ENCODE results near the gene PTPRN2.

The PTPRN2 gene

DNA sequence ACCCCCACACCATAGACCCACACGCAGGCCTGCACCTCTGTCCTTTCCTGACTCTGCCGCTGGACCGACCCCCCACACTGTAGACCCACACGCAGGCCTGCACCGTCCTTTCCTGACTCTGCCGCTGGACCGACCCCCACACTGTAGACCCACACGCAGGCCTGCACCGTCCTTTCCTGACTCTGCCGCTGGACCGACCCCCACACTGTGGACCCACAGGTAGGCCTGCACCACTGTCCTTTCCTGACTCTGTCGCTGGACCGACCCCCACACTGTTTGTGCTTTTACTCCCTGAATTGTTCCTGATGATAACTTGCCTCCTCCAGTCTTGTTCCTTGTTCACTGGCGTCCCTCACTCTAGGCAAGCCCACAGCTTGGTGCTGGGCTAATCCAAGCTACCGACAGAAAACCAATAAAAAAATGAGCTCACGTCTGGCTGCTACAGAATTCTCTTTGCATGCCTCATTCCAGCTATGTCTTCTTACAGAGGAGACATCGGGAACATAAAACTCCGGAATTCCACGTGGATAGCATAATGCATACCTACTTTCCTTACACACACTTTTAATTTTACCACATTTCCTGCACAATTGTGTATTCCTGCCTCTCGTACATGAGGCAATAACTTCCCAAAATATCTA lies 494.3 kb downstream of the PTPRN2 start:
- DNase-seq (ENCODE audit: low read depth) = no peak

DNA sequence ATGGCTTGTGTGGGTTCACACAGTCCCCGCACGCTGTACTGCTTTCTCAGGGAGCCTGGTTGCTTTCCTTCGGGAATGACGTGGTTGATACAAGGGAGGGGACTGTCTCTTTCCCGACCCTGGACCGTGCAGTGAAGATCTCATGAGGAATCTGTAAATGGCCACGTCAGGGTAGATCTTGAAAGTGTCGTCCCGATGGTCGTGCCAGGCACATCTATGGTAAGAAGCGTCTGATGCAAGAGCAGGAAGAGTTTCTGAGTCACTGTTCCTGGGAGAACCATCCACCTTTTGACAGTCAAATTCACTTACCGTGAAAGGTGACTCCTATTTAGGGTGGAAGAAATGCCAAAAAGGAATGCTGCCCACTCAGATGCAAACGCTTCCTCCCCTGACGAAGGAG lies 500.4 kb downstream of the PTPRN2 start:
- DNase-seq (ENCODE audit: low read depth) = no peak

DNA sequence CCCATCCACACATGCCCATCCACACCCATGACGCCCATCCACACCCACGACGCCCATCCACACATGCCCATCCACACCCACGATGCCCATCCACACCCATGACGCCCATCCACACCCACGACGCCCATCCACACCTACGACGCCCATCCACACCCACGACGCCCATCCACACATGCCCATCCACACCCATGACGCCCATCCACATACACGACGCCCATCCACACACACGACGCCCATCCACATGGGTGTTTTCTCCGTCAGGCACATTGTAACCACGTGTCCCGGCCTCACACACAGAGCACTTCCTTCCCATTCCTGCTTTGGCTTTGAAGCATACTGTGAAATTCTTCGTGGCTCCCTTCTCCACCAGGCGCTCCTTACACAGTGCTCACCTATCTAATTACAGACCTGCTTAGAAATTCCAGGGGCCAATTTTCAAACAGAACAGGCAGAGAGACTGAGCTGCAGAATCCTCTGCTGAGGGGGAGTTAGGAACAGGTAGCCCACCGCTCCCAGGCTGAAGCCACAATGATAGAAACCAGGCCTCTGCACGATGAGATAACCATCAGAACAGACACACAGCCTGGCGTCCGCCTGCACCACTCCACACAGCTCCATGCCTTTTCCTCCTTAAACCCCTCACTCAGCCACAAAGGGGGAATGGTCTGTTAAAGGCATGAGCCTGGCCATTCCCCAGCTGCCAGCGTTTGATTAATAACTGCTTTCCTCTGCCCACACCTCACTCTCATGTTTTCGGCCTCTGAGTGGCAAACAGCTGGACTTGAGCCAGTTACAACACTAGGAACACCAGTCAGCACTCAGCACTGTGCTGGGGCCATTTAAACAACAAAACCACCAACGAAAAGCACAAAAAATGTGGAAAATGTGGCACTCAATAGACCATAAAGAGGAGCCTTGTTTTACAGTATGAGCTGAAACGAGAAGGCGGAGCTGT lies 501.6 kb downstream of the PTPRN2 start:
- no peak for DNase-seq (ENCODE audit: low read depth)

DNA sequence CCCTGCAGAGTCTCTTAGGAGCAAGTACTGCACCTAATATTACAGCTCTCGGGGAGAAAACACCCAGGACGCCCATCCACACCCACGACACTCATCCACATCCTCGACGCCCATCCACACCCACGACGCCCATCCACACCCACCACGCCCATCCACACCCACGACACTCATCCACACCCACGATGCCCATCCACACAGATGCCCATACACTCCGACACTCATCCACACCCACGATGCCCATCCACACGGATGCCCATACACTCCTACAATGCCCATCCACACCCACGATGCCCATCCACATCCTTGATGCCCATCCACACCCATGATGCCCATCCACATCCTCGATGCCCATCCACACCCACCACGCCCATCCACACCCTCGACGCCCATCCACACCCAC lies 503.1 kb downstream of the PTPRN2 start:
- DNase-seq (ENCODE audit: low read depth) = no peak

DNA sequence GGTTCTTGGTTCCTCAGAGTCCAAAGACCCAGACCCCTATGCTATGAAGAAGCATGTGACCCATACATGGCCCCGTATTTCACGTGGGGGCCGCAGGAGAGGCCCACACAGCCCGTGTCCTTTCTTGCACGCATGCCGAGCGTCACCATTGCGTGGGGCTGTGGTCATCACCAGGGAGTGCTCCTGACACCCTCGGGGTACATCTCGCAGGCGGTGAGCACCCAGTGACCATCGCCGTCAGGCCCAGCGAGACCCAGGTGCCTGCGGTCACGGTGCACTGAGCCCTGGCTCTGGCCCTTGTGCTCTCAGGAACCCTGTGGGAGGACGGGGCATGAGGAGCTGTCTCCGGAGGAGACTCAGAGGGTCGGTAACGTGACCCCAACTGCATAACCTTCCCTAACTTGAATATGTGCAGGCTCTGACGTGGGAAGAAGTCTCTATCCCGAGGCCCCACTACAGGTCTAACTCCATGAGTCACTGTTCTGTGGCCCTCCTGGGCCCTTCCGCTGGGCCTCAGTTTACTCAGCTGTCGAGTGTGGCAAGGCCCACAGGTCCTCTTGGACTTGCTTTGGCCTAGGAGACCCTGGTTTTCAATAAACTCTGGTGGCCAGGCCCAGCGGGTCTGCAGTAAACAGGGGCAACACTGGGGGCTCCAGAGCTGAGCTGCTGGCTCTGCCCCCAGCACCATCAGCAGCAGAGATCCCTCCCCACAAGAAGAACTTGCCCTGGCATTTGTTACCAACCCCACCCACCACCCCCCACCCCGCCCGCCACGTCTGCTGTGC lies 503.9 kb downstream of the PTPRN2 start:
- DNase-seq (ENCODE audit: low read depth) = no peak

DNA sequence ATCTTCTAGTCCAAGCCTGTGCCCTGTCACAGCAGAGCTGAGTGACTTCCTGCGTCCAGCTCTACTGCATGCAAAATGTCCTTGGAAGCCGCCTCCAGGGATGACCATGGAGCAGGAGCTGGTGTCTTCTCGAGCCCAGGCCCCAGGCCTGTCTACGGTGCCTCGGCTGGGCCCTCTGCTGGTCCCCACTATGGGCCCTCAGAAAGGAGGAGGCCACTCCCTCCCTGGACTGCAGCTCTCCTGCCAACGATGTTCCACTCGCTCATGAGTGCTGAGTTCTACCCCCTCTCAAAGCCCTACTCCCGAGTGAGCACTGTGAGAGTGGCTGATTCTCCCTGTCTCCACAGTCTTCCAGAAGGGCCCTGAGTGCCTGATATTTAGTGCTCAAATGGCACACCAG lies 504.9 kb downstream of the PTPRN2 start:
- no peak for DNase-seq (ENCODE audit: low read depth)

DNA sequence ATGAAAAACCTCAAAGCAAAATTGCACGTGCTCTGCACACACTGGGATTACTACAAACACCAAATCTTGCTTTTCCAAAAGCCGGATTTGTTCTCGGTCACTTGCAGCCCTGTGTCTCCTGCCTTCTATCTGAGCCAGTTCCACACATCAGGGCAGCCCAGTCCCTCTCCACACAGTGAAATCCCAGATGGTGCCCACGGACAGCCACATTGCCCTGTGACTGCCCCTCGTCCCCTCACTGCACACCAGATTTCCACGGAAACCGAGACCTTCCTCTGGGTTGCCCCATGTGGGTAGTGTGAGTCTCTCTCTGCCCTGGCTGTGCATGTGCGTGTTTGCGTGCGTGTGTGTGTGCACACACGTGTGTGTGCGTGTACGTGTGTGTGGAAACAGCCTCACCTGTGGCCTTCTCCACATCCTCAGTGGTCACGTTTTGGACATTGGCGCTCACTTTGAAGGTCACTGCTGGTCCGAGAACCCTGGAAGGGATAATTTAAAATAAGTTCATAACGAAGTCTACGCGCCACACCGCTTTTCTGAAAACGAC lies 506.7 kb downstream of the PTPRN2 start:
- no peak for DNase-seq (ENCODE audit: low read depth)

DNA sequence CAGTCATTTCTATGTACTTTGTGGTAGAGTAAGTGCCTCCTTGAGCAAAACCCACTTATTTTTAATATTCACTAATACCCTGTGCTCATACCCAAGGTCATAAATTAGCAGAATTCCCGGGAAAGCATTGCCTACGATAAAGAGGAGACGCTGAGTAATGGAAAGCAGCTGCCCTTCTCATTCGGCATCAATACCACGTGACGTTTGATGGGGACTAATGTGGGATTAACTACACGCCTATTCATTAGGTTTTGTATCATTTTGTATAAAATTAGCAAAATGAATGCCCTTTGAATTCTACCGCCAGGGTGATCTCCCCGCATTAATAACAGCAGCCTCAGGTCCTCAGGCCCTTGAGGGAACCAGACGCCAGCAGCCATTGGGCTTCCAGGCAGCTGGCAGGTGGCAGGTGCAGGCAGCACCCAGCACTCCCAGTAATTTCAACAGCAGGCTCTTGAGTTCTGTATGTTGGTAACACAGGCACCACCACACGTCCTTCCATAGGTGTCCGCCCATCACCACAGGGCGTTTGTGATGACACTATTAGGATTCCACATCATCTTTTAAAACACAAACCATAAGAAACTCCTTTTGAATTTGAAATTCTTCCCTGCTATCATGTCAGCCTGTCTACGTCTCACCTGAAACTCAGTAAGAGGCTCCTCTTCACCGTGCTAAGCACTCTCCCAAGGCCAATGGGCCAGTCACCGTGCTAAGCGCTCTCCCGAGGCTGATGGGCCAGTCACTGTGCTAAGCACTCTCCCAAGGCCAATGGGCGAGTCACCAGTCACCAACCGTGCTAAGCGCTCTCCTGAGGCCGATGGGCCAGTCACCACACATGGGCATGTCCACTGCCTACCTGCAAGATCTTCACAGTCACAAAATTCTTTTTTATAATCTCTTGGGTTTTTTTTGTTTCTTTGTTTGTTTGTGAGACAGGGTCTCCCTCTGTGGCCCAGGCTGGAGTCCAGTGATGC lies 509.4 kb downstream of the PTPRN2 start:
- DNase-seq (ENCODE audit: low read depth) = no peak

DNA sequence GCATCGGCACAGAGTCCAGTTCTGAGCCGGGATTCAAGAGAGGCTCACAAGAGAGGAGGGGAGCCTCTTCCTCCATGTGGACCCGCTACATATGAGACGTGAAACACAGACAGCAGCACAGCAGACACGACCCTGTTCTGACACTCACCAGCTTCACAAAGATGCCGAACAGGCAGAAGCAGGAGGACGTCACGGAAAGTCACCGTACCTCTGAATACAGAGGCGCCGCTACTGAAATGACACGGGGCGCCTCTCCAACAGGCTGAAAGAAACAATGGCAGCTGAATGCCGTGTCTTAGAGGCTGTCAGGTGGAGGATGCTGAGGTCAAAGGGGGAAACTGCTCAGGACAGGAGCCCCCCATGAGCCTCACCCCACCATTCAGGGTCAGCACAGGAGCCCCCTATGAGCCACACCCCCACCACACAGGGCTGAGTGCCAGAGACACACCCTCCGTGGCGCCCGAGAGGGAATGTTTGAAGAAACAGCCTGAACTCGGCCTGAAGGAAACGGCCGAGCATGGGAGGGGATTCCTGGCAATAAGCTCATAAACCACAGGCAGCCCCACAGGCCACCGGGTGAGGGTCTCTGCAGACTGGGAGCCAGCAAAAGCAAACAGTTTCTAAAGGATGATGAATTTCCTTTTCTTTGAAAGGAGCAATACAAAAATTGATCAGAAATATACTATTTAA lies 510.3 kb downstream of the PTPRN2 start:
- no peak for DNase-seq (ENCODE audit: low read depth)

DNA sequence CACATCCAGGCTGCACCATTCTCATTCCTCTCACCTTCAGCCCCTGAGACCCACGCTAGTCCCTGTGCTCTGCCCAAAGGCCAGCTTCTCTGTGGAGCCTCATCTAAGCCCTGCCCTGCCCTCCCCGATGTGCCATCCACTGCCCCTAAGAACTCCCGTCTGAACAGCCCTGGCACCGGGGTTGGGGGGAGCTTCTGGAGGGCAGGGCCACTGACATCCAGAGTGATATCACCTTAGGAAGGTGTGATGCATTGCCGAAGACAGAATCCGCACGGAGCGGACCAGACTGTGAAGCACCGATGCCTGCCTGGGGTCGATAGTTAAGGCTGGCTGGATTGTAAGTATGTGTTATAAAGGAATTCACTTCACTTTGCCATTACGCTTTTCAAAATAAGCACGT lies 511.0 kb downstream of the PTPRN2 start:
- no peak for DNase-seq (ENCODE audit: low read depth)

DNA sequence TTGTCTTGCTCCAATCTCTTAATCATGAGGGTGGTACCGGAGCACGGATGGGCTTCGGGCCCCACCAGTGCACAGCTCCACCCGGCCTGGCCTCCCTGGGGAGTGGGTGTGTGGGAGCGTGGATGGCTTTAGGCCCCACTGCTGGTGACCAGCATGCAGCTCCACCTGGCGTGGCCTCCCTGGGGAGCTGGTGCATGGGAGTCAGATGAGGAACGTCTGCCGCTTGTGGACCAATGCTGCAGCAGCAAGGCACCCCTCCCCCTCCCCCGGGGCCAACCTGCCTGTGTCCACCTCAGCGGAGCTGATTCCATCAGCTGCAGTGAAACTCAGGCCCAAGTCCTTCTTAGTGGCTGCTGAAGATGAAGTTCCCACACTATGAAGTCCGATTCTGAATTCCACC lies 511.4 kb downstream of the PTPRN2 start:
- no peak for DNase-seq (ENCODE audit: low read depth)

DNA sequence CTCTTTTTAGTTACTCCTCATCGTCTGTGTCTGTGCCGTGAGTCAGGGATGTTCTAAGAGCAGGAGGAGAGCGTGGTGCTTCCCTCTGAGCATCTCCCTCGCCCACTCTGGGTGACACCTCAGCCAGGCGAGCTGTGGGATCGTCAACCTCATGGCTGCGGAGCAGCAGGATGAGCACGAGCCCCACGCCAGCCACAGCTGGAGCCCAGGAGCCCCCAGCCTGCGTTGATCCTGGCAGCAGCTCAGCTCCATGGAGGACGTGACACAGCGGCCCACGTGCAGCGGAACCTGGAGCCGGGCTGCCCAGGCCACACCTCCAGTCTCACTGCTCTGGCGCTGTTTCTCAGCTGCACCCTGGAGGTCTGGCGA lies 512.0 kb downstream of the PTPRN2 start:
- no peak for DNase-seq (ENCODE audit: low read depth)

DNA sequence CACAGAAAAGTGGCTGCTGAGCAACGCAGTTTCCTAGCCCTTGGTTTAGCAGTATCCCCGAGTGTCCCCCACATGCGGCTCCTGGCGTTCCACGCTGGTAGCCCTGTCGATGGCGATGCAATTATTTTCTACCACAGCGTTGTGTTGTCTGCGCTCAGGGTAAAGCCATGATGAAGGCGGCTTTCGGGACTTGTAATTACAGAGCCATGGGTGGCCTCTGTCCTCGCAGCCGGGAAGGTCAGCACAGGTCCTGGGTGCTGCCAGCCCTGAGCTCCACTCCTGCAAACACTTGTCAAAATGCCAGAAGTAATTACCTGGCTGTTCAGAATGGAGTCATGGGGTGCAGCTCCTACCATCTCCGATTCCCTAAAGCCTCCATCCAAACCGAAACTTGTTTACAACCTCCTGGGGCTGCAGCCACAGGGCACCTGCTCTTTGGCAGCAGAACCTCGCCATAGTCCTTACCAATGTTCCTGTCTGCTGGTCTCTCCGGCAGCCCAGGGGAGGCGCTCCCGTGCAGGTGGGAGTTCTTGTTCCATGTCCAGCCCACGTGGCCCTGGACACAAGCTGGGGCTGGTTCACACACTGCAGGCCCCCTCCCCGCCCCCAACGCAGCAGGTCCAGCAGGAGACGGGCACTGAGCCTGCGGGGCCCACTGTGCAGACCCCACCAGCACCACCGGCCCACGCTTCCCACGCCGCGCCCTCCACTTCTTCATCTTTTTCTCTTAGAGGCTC lies 512.6 kb downstream of the PTPRN2 start:
- no peak for DNase-seq (ENCODE audit: low read depth)

DNA sequence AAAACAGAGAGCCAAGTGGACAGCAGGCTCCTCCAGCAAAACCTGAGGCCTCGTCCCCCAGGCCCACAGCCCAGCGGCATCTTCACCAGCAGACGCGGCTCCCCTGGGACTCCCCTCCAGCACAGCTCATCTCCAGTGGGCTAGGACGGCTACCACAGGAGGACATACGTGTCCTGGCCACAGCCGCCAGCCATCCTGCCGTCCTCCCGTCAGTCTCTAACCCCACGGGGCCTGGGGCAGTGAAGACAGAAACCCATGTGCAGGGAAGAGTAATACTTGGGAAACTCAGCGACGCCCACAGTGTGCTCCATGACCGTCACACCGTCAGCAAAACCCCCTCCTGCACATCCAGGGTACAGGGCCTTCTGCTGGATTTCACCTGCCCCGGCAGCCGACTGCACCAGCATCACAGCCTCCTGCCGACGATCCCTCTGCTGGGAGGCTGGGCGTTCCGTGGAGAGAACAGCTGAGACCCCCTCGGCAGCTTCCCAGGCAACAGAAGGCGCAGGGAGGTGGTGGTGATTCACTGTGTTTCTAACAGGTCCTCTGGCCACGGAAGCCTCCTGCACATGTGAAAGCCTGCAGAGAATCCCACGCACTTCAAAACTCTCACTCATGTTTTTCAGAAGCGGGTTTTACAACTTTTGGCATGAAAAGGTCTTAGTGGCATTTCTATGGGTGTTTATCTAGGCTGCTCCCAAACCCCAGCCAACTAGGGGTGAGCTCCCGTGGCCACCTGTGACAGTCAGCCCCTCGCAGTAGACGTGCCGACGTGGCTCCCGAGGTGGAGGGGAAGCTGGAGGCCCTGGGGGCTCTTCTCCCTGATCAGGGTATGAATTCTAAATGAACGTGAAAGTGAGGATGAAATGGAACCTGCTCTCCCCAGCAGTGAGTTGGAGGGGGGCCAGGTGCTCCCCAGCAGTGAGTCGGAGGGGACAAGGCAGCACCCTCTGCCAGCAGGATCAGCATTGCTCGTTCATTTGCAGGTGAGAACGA lies 513.5 kb downstream of the PTPRN2 start:
- DNase-seq (ENCODE audit: low read depth) = no peak

DNA sequence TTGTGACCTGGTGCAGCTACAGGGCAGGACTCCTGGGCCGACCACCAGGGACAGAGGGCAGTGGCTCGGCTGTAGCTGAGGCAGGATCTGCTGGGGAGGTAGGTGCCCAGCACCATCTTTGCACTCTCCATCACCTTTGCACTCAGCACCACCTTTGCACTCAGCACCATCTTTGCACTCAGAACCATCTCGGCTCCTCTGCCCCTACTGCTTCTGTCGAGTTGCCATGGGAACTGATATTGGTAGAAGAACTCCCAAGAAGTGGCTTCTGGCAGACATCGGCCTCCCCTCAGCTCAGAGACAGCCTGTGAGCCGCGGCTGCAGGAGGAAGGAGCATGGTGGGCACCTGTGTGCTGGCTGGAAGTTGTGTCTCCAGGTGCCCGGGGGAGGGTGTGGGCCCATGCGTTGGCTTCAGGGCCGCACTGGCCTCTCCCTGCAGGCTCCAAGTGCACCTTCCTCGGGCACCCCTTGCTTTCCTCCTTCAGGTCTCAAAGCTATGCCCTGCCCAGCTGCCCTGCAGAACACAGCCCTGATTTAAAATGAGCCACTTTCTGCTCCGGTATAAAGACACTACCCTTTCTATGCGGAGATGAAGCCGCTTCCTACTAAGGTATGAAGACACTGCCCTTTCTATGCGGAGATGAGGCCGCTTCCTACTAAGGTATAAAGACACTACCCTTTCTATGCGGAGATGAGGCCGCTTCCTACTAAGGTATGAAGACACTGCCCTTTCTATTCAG lies 514.5 kb downstream of the PTPRN2 start:
- no peak for DNase-seq (ENCODE audit: low read depth)

DNA sequence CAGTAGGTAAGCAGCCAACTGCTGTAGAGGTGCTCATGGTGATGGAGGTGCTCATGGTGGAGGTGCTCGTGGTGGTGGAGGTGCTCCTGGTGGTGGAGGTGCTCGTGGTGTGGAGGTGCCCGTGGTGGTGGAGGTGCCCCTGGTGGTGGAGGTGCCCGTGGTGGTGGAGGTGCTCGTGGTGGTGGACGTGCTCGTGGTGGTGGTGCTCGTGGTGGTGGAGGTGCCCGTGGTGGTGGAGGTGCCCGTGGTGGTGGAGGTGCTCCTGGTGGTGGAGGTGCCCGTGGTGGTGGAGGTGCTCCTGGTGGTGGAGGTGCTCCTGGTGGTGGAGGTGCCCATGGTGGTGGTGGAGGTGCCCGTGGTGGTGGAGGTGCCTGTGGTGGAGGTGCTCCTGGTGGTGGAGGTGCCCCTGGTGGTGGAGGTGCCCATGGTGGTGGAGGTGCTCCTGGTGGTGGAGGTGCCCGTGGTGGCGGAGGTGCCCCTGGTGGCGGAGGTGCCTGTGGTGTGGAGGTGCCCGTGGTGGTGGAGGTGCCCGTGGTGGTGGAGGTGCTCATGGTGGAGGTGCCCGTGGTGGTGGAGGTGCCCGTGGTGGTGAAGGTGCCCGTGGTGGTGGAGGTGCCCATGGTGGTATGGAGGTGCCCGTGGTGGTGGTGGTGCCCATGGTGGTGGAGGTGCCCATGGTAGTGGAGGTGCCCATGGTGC lies 517.3 kb downstream of the PTPRN2 start:
- no peak for DNase-seq (ENCODE audit: low read depth)

DNA sequence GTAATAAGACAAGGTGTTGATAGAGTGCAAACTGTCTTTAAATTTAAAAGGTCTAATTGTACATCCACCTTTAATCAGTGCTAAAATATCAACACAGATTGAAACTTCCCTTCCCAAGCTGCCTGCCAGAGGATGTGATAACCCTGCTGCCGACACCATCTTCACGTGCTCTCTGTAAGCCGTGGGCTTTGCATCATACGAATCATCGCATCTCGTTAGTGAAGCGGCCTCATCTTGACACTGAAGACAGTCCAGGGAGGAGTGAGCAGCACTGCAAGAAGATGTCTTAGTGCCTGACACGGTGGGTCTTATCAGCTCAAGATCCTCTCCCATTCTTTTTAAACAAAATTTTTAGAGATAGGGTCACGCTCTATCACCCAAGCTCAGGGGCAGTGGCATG lies 518.8 kb downstream of the PTPRN2 start:
- no peak for DNase-seq (ENCODE audit: low read depth)

Measured in HS-5 (cell line).